Medulla oblongata (tissue), 1 donor: ENCODE measurements around the gene EP300.

ENCODE experiments used
- DNase-seq: peaks from one replicate; pipeline ENCODE4 v3.0.0-alpha.2; 2015; ENCODE audit errors: extremely low spot score

The EP300 gene

DNA sequence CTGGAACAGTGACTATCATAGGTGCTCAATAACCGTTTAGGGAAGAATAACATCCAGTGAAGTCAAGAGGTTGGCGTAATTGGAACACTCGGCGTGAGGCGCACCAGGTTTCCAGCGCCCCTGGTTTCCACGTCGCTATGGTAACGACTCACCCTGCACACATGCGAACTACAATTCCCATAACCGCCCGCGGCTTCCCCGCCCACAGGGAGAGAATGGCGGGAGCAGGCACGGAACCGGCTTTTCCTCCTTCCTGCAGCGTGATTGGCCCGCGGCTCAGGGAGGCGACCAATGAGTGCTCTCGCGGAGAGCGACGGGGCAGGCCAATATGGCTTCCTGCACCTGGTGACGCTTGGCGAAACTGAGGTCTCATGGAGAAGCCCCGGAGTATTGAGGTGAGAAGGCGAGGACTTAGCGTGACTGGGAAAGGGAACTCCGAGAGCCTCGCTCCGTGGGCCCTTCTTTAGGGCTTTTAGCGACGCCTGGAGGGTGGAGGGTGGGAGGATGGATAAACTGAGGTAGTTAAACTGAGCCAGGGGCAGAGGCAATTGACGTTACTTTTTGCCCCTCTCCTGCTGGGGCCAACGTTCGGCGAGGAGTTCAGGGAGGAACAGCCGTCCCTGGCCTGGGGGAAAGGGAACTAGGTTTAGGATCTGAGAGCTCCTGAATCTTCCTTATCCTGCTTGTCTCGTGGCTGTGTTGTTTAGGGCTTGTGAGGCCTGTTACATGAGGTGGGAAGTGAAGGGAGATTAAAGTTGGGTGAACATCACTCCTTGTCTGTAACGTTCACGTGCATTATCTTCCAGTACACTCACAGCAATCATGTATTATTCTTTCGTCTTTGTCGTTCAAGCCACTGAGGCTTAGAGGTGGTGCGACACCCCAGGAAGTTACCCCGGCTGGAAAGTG lies 112.9 kb downstream of the EP300 start, which contains the start of gene L3MBTL2:
TSS of gene L3MBTL2 (plus strand) at position 321 of the 909 bp plus-strand sequence. CDS start at position 372, 51 bp downstream.
- peak; percentile 99 for DNase-seq

DNA sequence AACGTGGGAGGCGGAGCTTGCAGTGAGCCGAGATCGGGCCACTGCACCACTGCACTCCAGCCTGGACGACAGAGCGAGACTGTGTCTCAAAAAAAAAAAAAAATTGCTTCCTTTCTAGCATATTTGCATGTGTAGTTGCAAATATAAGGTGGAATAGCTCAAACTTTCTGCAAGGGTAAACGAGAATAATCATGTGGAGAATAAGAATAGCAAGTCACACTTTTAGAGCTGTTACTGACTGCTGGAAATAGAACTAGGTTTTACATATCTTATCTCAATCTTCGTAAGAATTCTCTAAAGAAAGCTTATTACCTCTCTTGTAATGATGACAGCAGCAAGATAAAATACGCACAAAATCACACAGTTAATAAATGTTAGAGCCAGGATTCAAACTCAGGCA lies 114.3 kb downstream of the EP300 start:
- no peak for DNase-seq

DNA sequence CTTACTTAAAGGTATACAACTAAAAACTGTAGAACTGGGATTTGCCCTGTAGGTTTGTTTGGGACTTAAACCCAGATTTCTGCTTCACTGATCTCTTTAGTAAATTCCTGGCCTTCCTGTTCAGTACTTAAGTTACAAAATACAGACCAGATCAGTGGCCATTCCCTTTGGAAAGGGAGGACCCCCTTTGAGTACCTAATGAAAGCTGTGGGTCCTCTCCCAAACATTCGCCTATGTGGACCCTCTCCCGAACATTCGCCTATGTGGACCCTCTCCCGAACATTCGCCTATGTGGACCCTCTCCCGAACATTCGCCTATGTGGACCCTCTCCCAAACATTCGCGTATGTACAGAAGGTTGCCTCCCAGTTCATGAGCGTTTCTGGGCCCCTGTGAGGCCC lies 123.0 kb downstream of the EP300 start:
- no peak for DNase-seq

DNA sequence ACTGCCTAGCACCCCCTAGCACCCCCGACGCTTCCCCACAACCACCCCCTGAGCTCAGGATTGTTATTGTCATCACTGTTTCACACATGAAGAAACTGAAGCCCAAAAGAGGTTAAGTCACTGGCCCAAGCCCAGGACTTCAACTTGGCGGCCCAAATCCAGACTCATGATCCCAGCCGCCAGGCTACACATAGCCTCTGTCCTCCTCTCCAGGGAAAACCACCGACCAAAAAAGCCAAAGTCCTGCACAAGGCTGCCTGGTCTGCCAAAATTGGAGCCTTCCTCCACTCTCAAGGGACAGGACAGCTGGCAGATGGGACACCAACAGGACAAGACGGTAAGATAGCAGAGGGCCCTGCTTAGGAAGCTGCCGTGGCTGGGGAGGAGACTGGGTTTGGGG lies 123.5 kb downstream of the EP300 start:
- DNase-seq = no peak

DNA sequence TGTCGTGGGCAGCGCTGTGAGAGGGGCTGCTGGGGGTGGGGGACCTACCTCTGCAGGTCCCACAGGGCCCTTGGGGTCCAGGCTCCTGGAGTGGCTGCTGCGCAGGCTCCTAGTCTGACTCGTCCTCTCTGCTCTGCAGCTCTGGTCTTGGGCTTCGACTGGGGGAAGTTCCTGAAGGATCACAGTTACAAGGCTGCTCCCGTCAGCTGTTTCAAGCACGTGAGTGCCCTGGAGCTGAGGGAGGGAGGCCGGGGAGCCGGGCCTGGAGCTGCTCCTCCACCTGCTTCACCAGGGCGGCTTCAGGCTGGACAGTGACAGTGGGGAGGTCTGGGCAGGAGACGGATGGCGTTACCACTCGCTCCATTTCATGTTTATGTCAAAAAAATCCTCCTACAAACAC lies 124.6 kb downstream of the EP300 start:
- DNase-seq = no peak

DNA sequence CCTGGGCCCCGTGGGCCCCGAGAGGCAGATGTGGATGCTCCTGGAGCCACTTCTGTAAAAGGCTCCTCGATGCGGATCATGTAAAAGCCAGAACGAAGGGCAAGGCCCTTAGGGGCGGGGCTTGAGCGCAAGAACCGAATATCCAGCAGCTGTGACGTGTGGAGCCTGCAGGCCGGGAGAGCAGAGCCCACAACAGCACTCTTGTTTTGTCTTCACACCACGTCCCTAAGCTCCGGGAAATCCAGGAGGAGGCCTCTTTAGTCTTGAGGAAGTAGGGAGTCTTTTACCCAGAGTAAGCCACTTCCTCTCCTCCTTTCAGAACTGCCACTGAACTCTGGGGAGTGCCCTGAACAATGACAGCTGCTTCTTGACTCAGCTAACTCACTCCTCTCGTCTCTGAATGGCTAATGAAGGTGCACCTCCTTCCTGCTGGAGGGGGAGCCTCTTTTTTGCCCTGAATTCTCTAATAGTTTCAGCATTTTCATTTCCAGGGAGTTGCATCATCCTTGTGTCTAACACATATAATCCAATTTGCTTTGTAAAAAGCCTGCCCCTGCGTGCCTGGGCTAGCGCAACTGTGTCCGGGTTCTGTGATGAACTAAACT lies 125.3 kb downstream of the EP300 start:
- peak; percentile 76 for DNase-seq

DNA sequence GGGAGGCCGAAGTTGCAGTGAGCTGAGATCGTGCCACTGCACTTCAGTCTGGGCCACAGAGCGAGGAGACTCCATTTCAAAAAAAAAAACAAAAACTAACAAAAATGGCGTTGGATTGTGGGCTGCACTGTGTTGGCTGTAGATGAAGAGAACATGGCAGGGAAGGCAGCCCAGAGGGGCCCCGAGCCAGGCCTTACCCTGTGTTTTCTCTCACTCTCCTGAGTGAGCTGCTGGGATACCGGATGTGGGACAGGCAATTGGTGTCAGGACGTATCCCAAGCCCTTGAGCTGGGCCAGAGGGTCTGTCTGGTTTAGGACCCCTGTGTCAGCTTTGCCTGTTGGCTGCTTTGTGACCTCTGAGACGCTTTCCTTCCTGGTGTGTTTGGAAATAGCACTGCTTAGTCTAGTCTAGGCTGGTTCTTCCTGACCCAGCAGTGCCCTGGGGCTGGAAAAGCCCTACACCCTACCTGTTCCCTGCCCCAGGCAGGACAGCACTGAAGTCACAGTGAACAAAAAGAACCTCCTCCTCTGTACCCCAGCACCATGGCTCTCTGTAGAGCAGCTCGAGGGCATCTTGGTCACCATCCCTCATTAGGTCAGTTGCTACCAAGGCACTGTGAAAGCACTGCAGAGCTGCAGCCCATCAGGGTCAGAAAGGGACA lies 130.6 kb downstream of the EP300 start:
- no peak for DNase-seq

DNA sequence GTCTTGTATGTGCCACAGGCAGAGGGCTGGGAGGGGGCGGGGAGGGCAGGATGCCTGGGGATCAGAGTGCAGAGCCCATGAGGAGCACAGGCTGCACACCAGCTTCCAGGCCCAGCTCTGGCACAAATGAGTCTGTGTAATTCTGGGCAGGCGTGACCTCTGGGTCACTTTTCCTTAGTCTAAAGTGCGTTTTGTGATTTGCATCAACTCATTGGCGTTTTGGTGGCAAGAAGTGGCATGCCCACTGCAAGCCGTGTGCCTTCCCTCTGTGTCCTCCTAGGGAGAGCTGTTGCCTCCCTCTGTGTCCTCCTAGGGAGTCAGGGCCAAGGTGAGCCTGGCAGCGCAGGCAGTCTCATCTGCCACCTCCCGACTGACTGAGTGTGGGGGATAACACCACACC lies 131.1 kb downstream of the EP300 start:
- DNase-seq = no peak

DNA sequence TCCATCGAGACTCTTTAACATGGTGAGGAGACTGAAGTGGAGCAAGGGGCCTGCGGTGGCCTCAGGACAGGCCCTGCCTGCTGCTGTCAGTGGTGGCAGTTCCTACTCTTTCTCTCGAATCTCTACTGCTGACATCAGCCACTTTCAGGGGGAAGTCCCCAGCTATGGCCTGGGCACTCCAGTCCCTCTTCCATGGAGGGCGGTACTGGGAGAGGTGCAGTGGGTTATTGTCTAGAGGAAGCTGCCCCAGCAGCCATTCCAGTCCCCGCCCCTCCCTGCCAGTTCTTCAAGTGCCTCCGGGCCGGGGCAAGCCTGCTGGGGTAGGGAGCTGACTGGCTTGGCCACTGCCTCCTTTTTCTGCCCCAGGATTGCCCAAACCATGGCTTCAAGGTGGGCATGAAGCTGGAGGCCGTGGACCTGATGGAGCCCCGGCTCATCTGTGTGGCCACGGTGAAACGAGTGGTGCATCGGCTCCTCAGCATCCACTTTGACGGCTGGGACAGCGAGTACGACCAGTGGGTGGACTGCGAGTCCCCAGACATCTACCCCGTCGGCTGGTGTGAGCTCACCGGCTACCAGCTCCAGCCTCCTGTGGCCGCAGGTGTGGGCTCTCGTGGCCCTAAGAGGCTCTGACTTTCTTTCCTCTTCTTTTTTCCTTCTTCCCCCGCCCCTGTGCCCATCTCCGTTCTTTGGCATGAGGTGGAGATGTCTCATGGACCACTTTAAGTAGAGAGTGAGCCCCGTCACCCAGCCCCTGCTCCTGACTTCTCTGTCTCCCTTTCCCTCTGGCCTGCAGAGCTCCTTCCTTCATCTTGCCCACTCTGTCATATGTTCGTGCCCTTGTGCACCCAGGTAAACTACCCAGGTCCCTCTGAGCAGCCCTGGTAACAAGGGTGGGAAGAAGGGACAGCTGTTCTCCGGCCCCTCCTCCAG lies 134.6 kb downstream of the EP300 start:
- DNase-seq = peak; percentile 66

DNA sequence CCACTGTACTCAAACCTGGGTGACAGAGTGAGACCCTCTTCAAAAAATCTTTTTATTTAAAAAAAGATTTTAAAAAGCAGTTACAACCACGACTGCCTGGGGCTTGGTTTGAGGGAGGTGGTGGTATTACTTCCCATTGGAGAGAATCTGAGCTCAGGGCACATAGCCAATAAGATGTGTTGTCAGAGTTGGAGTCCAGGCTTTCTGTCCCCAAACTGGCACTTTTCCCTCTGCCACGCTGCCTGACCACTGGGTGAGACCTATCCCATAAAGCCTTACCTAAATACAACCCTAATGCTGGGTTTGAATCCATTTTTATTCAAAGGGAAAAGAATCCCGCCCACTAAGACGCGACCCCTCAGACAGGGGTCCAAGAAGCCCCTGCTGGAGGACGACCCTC lies 136.8 kb downstream of the EP300 start:
- DNase-seq = no peak
